SH-SY5Y (cell line): ENCODE measurements around the gene CTBP1.

Experiments
- GATA2 ChIP-seq: IDR thresholded peaks from 2 replicates; pipeline ENCODE4 v1.6.1; 2011; ENCODE audit warnings: mild to moderate bottlenecking, low read depth, low read length
- GATA3 ChIP-seq: IDR thresholded peaks from 2 replicates; pipeline ENCODE4 v1.6.1; 2011; ENCODE audit warnings: low read depth, mild to moderate bottlenecking, low read length, moderate library complexity

- no peak for TF ChIP-seq GATA2
- no peak for TF ChIP-seq GATA3
Observed at GRCh38 chr4:1169691-1170096, 79.2 kb downstream of the CTBP1 start.
